ENCODE results near the gene FAM20A. TPM values are rescaled to one million over a fixed set of nuclear protein-coding genes. Genes with fewer than 3 reads are reported as not detected.

FAM20A gene
- total and polyA plus RNA-seq, 2 of the 8 experiments (the other 6 are each of a cell fraction or from before 2014, with no cell fraction given) = 3.6 to 11.9 TPM

DNA sequence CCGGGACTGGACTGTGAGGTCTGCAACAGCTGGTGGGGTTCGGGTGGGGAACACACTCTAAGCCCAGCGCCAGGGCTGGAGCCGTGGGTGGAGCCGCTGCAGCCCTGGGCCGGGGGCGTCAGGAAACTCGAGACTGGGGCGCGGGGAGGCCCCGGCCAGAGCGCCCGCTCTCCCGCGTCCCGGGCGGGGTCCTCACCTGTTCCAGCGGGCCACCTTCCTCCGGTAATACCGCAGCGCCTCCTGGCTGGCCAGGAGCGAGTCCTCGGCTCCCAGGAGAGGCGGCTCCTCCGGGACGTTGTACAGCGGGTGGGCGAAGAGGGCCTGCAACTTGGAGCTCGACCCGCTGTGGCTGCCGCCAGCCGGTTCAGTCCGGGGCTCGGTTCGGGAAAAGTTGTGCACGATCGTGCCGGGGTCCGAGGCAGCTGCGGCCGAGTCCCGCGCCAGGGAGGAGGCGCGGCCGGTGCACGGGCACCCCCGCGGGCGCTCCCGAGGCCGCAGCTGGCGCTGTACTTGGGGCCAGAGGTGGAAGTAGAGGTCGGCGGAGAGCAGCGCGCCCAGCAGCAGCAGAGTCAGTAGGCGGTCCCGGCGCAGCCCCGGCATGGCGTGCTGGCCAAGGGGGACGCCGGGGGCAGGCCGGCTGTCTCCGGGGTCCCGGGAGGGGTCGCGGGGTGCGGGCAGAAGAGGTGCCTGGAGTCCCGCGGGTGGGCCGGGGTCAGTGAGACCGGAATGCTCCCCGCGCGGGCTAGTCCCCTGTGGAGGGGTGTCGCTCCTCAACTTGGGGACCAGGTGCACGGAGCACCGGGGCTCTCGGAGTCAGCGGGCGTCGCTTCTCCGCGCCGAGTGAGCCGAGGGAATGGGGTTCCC is 868 bp downstream of the FAM20A start:
- no peak overlapping the region for H3K56ac ChIP-seq (replicated peaks; ENCODE audit: insufficient read length, low read depth, low read length)
- no peaks in the 10 kb centered on the region for H3K9me3 ChIP-seq (ENCODE audit: insufficient read depth in 2 of 2, low read depth in 1 of 2, low read length in 1 of 2)
- peak overlapping the region; percentile 74 to 97 for H3K4me2 ChIP-seq (ENCODE audit: insufficient read depth in 1 of 2, low read depth in 2 of 2, low read length in 2 of 2)
- no peaks in the 10 kb centered on the region; the same call in 1 of the 2 replicates for H3K79me1 ChIP-seq (ENCODE audit: low read depth, low read length)
- peak overlapping the region; percentile 59 to 93 (median 66) for H3K9ac ChIP-seq (replicated peaks in 1 of 4; ENCODE audit: extremely low read depth in 1 of 4, low read depth in 3 of 4, low read length in 3 of 4)
- H3K4me3 ChIP-seq (ENCODE audit: extremely low read depth in 1 of 4, insufficient read depth in 2 of 4, low read depth in 3 of 4, low read length in 4 of 4) = peak overlapping the region; percentile 56 to 91 (median 78)
- H3K4me1 ChIP-seq (replicated peaks in 1 of 4; ENCODE audit: control insufficient read depth in 3 of 4, insufficient read depth in 4 of 4, low read length in 3 of 4) = peaks cover 0 to 15% (median 7%) of the 10 kb centered on the region in 4 experiments; a peak in 5 of 7 replicates
- peak overlapping the region; percentile 95 for H4K8ac ChIP-seq (ENCODE audit: extremely low read depth, insufficient read depth, low read length)
- no peak overlapping the region for H2BK120ac ChIP-seq (replicated peaks; ENCODE audit: low read depth, low read length)
- H4K5ac ChIP-seq (ENCODE audit: insufficient read length, low read depth, low read length) = peak overlapping the region; percentile 17
- no peak overlapping the region for H3K23ac ChIP-seq (ENCODE audit: insufficient read length)
- ChIA-PET POLR2A (ENCODE audit: partially characterized antibody) (interaction anchor here (1.3 to 1.4 kb wide), 2 partner anchors 9 to 87 kb away, joined by 5 read pairs; partner anchors contain the start of gene PRKAR1A), CTCF (ENCODE audit: partially characterized antibody) (interaction anchor here (0.6 to 2.6 kb wide), 15 partner anchors 10 to 172 kb away, joined by 3 to 12 read pairs (median 4); no protein-coding TSS in a partner anchor)
- H2BK5ac ChIP-seq (ENCODE audit: low read depth, low read length) = no peak overlapping the region
- no peak overlapping the region for H2BK20ac ChIP-seq (ENCODE audit: low read length)
- no peak for FAIRE-seq
- H3K36me3 ChIP-seq (ENCODE audit: control insufficient read depth in 2 of 4, insufficient read depth in 4 of 4, low read length in 3 of 4) = peaks cover 0 to 2% (median 0%) of the 10 kb centered on the region in 4 experiments; a peak in 2 of 8 replicates
- H2BK12ac ChIP-seq (ENCODE audit: low read depth, low read length) = peak overlapping the region; percentile 62; the same call in 1 of the 2 replicates
- H3K4ac ChIP-seq (replicated peaks; ENCODE audit: insufficient read length, low read depth, low read length) = no peak overlapping the region
- peaks cover 0 to 25% (median 16%) of the 10 kb centered on the region in 4 experiments; a peak in 6 of 7 replicates for H3K27me3 ChIP-seq (replicated peaks in 1 of 4; ENCODE audit: control insufficient read depth in 3 of 4, extremely low read depth in 1 of 4, insufficient read depth in 3 of 4, low read length in 3 of 4)
- WGBS, 2 experiments (ENCODE audit: extremely low coverage in 1 of 2, insufficient coverage in 1 of 2, insufficient read length in 1 of 2, insufficient replicate concordance in 2 of 2, low coverage in 1 of 2, low lambda C conversion rate in 2 of 2, missing lambda C conversion rate in 1 of 2) = 5% methylated on average over 24 of the region's 88 CpGs; no CpG with 5 or more reads in 1 of the 2 experiments
- peak overlapping the region; percentile 96 for H3K18ac ChIP-seq (ENCODE audit: extremely low read depth, low read length)
- no peak overlapping the region; the same call in 1 of the 2 replicates for H3K27ac ChIP-seq (ENCODE audit: low read depth, low read length)
- H4K20me1 ChIP-seq (replicated peaks in 1 of 2; ENCODE audit: control insufficient read depth in 1 of 2, insufficient read depth in 2 of 2, low read length in 2 of 2) = no peaks in the 10 kb centered on the region
- peaks cover 12% of the 10 kb centered on the region for H3K23me2 ChIP-seq (ENCODE audit: low read depth, low read length)
- no peak overlapping the region for H4K91ac ChIP-seq (replicated peaks; ENCODE audit: insufficient read length, low read length)
- H3K79me2 ChIP-seq (ENCODE audit: control insufficient read depth in 1 of 2, insufficient read depth in 2 of 2, low read length in 2 of 2) = peaks cover 0 to 5% of the 10 kb centered on the region in 2 experiments; a peak in 2 of 4 replicates
- DNase-seq (ENCODE audit: low read depth in 1 of 2, low spot score in 2 of 2) = peak in 1 of 2 experiments; percentile 80
- peak overlapping the region; percentile 53; the same call in 1 of the 2 replicates for H2BK15ac ChIP-seq (ENCODE audit: low read length)
- no peak overlapping the region for H3K14ac ChIP-seq (ENCODE audit: insufficient read length)
- H2AK5ac ChIP-seq (ENCODE audit: low read depth, low read length) = no peak overlapping the region
- no peak overlapping the region; the same call in 1 of the 2 replicates for H2AFZ ChIP-seq (ENCODE audit: low read length)
- TF ChIP-seq MAFK (IDR thresholded peaks at IDR 0.05; ENCODE audit: low read depth, low read length) (no peak), RNF2 (IDR thresholded peaks at IDR 0.05; ENCODE audit: borderline replicate concordance, low read depth, low read length, missing control alignments, poor library complexity, severe bottlenecking) (no peak), EP300 (IDR thresholded peaks at IDR 0.05; ENCODE audit: borderline replicate concordance in 1 of 2, low read depth in 2 of 2, low read length in 2 of 2) (no peak), SUZ12 (IDR thresholded peaks at IDR 0.05; ENCODE audit: low read length) (peak; percentile 59; the same call in 1 of the 2 replicates), ZNF274 (IDR thresholded peaks at IDR 0.05; ENCODE audit: borderline replicate concordance, extremely low read depth, low read length) (no peak), USF2 (IDR thresholded peaks at IDR 0.05; ENCODE audit: low read length) (no peak), KDM1A (IDR thresholded peaks at IDR 0.05; ENCODE audit: borderline replicate concordance, low read length) (no peak), TAF1 (IDR thresholded peaks at IDR 0.05; ENCODE audit: low read depth, low read length) (peak; percentile 61)
